HepG2 (cell line): ENCODE data around the gene MDFIC. TPM values are rescaled to one million over a fixed set of nuclear protein-coding genes. Genes with fewer than 3 reads are reported as not detected.

Source experiments
- ATAC-seq: fragments of 200-7000 bp; cut with Tn5 transposase; 3 replicates; pipeline ENCODE4 v1.9.1; 2020; ENCODE audit warnings: mild to moderate bottlenecking, moderate library complexity
- BruUV-seq: library from RNA; stranded (reverse); fragments of 400-500 nt; replicated peaks from 2 replicates; lab custom pipeline; 2021; lab: Mats Ljungman, UMichigan
- CTCF ChIA-PET: fragments of 300-600 bp; formaldehyde crosslinking; extraction: SDS; loops from one replicate; lab custom pipeline; 2021; ENCODE audit warnings: low total read pairs, inconsistent platforms, low intra/inter-chr PET ratio; lab: Yijun Ruan, JAX
- POLR2A ChIA-PET: fragments of 350-600 bp; sonication (Branson Sonifier 250); formaldehyde crosslinking; loops from one replicate; lab custom pipeline; 2020; ENCODE audit warnings: antibody characterized with exemption, inconsistent platforms; lab: Yijun Ruan, JAX
- DNase-seq: peaks from one replicate; pipeline ENCODE4 v3.0.0-alpha.2; 2015; ENCODE audit warnings: low spot score
- FAIRE-seq: peaks from 3 replicates; lab custom pipeline; 2011; peaks lifted over from hg19 to GRCh38; lab: Jason Lieb, UNC
- H2AFZ ChIP-seq: one replicate; pipeline ENCODE4 v1.6.1; 2011; ENCODE audit warnings: low read length, inconsistent platforms
- H3K27ac ChIP-seq: fragments of 300-600 bp; 3 replicates; pipeline ENCODE4 v1.8.0; 2011; ENCODE audit warnings: mixed run types, mild to moderate bottlenecking, mixed read lengths, low read length, inconsistent platforms; ENCODE audit not compliant: insufficient read depth; ENCODE audit errors: extremely low read length
- H3K27me3 ChIP-seq, 2 experiments: fragments of 200-600 bp in 1 of 2; 2 replicates in 1 of 2; 3 replicates in 1 of 2; pipeline versions ENCODE4 v1.6.0 to v1.8.0; 2011; ENCODE audit warnings: low read length in 2 of 2, mild to moderate bottlenecking in 2 of 2, moderate library complexity in 2 of 2, inconsistent platforms in 1 of 2; ENCODE audit not compliant: insufficient read depth in 2 of 2, control insufficient read depth in 1 of 2
- H3K36me3 ChIP-seq, 2 experiments: fragments of 200-600 bp in 1 of 2; replicated peaks in 1 of 2; 2 replicates in 1 of 2; 3 replicates in 1 of 2; pipeline versions ENCODE4 v1.5.1 to v1.8.0; 2011; ENCODE audit warnings: low read length in 2 of 2, inconsistent platforms in 1 of 2; ENCODE audit not compliant: insufficient read depth in 2 of 2, control insufficient read depth in 1 of 2
- H3K4me1 ChIP-seq: 2 replicates; pipeline ENCODE4 v1.5.1; 2012; ENCODE audit warnings: low read length, inconsistent platforms; ENCODE audit not compliant: insufficient read depth
- H3K4me2 ChIP-seq: 2 replicates; pipeline ENCODE4 v1.6.0; 2011; ENCODE audit warnings: low read depth, low read length, inconsistent platforms
- H3K4me3 ChIP-seq, 3 experiments: fragments of 200-600 bp in 1 of 3; sonication (generic), shearing (Covaris generic) in 1 of 3; replicated peaks in 1 of 3; 2 replicates each; pipeline ENCODE4 v1.5.1; 2011 to 2016; ENCODE audit warnings: low read length in 3 of 3, inconsistent platforms in 2 of 3, low read depth in 2 of 3, mild to moderate bottlenecking in 2 of 3, control low read depth in 1 of 3, mixed read lengths in 1 of 3; ENCODE audit not compliant: insufficient read depth in 1 of 3
- H3K79me2 ChIP-seq: one replicate; pipeline ENCODE4 v1.6.1; 2011; ENCODE audit warnings: low read length, inconsistent platforms; ENCODE audit not compliant: insufficient read depth
- H3K9ac ChIP-seq: 2 replicates; pipeline ENCODE4 v1.6.0; 2011; ENCODE audit warnings: mild to moderate bottlenecking, low read depth, low read length, inconsistent platforms; ENCODE audit not compliant: insufficient read depth
- H3K9me3 ChIP-seq: 2 replicates; pipeline ENCODE4 v1.5.1; 2012; ENCODE audit warnings: mild to moderate bottlenecking, low read length
- H4K20me1 ChIP-seq: 2 replicates; pipeline ENCODE4 v1.6.0; 2011; ENCODE audit warnings: inconsistent platforms, mild to moderate bottlenecking, low read length, moderate library complexity; ENCODE audit not compliant: insufficient read depth
- ESRRA ChIP-seq: sonication (generic); formaldehyde crosslinking; IDR thresholded peaks from 2 replicates; pipeline ENCODE4 v1.5.1; 2020; ENCODE audit warnings: mild to moderate bottlenecking, low read depth, missing genetic modification reagents
- KMT2A ChIP-seq: sonication (generic); formaldehyde crosslinking; IDR thresholded peaks from 2 replicates; pipeline ENCODE4 v1.4.0; 2020; ENCODE audit warnings: missing genetic modification reagents
- SNRNP70 ChIP-seq: fragments of 200-400 bp; formaldehyde crosslinking; IDR thresholded peaks from 2 replicates; pipeline ENCODE4 v1.6.1; 2017; ENCODE audit warnings: mild to moderate bottlenecking, low read depth, low read length, moderate library complexity
- ZBTB1 ChIP-seq: sonication (generic); formaldehyde crosslinking; IDR thresholded peaks from 2 replicates; pipeline ENCODE4 v1.4.0; 2020; ENCODE audit warnings: missing genetic modification reagents, borderline replicate concordance
- ZMAT3 ChIP-seq: sonication (generic); formaldehyde crosslinking; conservative IDR thresholded peaks from 2 replicates; pipeline ENCODE4 v1.7.0; 2021; ENCODE audit warnings: missing genetic modification reagents
- ZNF317 ChIP-seq: sonication (generic); formaldehyde crosslinking; IDR thresholded peaks from 2 replicates; pipeline ENCODE4 v1.5.0; 2020; ENCODE audit warnings: mild to moderate bottlenecking, missing genetic modification reagents
- ZNF496 ChIP-seq: sonication (generic); formaldehyde crosslinking; IDR thresholded peaks from 2 replicates; pipeline ENCODE4 v1.8.1; 2023; ENCODE audit warnings: mild to moderate bottlenecking, moderate library complexity, missing genetic modification reagents; ENCODE audit not compliant: insufficient replicate concordance
- ZSCAN30 ChIP-seq: sonication (generic); formaldehyde crosslinking; IDR thresholded peaks from 2 replicates; pipeline ENCODE4 v1.5.0; 2020; ENCODE audit warnings: mild to moderate bottlenecking, missing genetic modification reagents
- WGBS: methylation state at CpG from one replicate; pipeline ENCODE4 v1.1.6; 2017; ENCODE audit warnings: low lambda C conversion rate; 5-methylcytosine and 5-hydroxymethylcytosine counted together
- in situ Hi-C: cut with HindIII; loops from 2 replicates; pipeline ENCODE4 v1.10.0; 2017; ENCODE audit warnings: low pct_unique_long_range_greater_than_20kb; ENCODE audit not compliant: extremely low pct_ligation_motif_present
- intact Hi-C: fragments of 100-400 bp; cut with micrococcal nuclease; formaldehyde crosslinking; loops from one replicate; pipeline ENCODE4 v1.10.0; 2022; ENCODE audit not compliant: unreplicated experiment
- polyA plus RNA-seq, 8 experiments: library from polyadenylated mRNA; depleted of rRNA in 3 of 8; stranded (reverse) in 7 of 8; unstranded in 1 of 8; fragments of >200 nt; fragmentation: Illumina TruSeq in 4 of 8; extraction: Trizol in 4 of 8; gene quantifications; 2 replicates each; pipeline versions ENCODE4 v1.2.1 to v1.2.3, GENCODE V29; 2011 to 2016; ENCODE audit warnings: low read depth in 4 of 8, missing spikeins in 1 of 8, mixed read lengths in 1 of 8; ENCODE audit not compliant: insufficient read depth in 1 of 8
- total RNA-seq, 5 experiments: library from RNA; depleted of rRNA; stranded (reverse); fragments of >200 nt; fragmentation: Illumina TruSeq; extraction: Trizol; gene quantifications; 2 replicates each; pipeline ENCODE4 v1.2.3, GENCODE V29; 2016; ENCODE audit warnings: low read depth in 1 of 5
- TF ChIP-seq, protein P1 (sequence below): sonication (generic); formaldehyde crosslinking; IDR thresholded peaks from 2 replicates; pipeline ENCODE4 v1.9.0; 2021; ENCODE audit warnings: missing genetic modification reagents, mild to moderate bottlenecking, borderline replicate concordance

MDFIC gene
- total and polyA plus RNA-seq, 2 of the 13 experiments (the other 11 are each of a cell fraction or from before 2014, with no cell fraction given): 0.13 TPM; not detected in 1

DNA sequence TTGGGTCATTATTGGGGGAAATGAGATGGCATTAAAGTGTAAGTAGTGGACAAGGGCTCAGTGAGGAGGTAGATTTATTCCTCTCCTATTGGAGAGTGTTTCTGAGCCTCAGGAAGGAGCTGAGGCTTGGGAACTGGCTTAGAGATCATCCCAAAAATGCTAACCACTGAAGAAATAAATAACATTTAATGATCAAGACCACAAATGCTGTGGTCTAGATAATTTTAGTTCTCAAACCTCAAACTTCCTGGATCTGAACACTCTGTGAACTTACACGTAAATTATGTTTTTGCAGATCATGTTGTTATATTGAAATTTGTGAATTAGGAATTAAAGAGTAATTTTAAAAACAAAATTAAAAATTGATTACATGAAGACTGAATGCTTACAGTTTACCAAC, 27.3 kb downstream of the MDFIC start (continued):
- TF ChIP-seq ZNF496 (CRISPR knock-in tag) (no peak), ZSCAN30 (CRISPR knock-in tag) (no peak), SNRNP70 (no peak)

DNA sequence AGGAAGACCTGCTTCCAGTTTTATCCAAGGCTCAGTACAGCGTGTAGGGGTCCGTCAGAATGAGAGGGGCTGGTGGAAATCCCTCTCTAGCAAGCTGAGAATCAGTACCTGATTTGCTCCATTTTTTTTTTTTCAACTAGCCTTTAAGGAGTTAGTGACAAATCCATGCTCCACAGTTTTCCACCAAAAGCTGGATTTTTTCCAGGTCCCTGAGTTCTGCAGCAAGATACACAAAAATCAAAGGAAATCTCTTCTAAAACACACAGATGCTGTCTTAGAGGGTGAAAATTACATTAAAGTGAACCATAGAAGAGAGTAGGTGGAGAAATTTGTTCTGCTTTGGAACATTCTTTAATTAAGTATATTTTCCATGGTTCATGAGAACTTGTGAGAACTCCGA, 30.4 kb downstream of the MDFIC start:
- no peaks in the 10 kb centered on the region for H3K9me3 ChIP-seq
- FAIRE-seq: no peak
- CTCF ChIA-PET: no interaction called here

DNA sequence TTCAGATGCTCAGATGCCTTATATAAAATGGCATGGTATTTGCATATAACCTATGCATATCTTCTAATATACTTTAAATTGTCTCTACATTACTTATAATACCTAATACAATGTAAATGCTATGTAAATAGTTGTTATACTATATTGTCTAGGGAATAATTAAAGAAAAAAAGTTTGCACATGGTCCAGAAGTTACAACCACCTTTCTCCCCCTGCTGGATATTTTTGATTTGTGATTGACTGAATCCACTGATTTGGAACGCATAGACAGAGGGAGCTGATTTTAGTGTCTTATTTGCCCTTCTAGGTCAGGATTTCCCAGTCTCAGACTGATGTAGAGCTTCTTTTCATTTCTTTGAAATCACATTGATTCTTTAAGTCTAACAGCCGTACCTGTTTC, 31.8 kb downstream of the MDFIC start:
- Histone ChIP-seq H3K4me2 (no peak overlapping the region), H3K36me3 (no peaks in the 10 kb centered on the region), H3K9me3 (no peaks in the 10 kb centered on the region), H3K4me1 (no peaks in the 10 kb centered on the region), H3K27ac (no peak overlapping the region), H3K79me2 (no peaks in the 10 kb centered on the region), H4K20me1 (no peaks in the 10 kb centered on the region), H3K9ac (no peak overlapping the region), H2AFZ (no peak overlapping the region), H3K4me3 (no peak overlapping the region), H3K27me3 (no peaks in the 10 kb centered on the region)
- 61% methylated on average over 2 of the region's 2 CpGs for WGBS
- ChIA-PET CTCF (no interaction called here), POLR2A (no interaction called here)
- intact Hi-C loops: no loop called here
- ATAC-seq: no peak
- FAIRE-seq: no peak
- no peak for DNase-seq
- BruUV-seq: no TSS peak
- in situ Hi-C loops: no loop called here
- TF ChIP-seq ZMAT3 (CRISPR knock-in tag): no peak
- no peak for TF ChIP-seq KMT2A (CRISPR knock-in tag)
- TF ChIP-seq, protein P1, sequence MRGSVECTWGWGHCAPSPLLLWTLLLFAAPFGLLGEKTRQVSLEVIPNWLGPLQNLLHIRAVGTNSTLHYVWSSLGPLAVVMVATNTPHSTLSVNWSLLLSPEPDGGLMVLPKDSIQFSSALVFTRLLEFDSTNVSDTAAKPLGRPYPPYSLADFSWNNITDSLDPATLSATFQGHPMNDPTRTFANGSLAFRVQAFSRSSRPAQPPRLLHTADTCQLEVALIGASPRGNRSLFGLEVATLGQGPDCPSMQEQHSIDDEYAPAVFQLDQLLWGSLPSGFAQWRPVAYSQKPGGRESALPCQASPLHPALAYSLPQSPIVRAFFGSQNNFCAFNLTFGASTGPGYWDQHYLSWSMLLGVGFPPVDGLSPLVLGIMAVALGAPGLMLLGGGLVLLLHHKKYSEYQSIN: no peak
- TF ChIP-seq ESRRA (CRISPR knock-in tag): no peak

More for the DNA sequence above, 30.4 kb downstream of the MDFIC start:
- H3K4me1 ChIP-seq: no peaks in the 10 kb centered on the region
- H3K27ac ChIP-seq: no peak overlapping the region
- ATAC-seq (no peak), DNase-seq (no peak)
- no peak for TF ChIP-seq ZNF317 (CRISPR knock-in tag)
- no peak for TF ChIP-seq ZBTB1 (CRISPR knock-in tag)
- H2AFZ ChIP-seq: no peak overlapping the region
- BruUV-seq: no TSS peak
- 14% methylated on average over 3 of the region's 3 CpGs for WGBS
- H3K9ac ChIP-seq: no peak overlapping the region
- POLR2A ChIA-PET: no interaction called here
- intact Hi-C loops (no loop called here), in situ Hi-C loops (no loop called here)
- H3K4me3 ChIP-seq: no peak overlapping the region
- H3K4me2 ChIP-seq: no peak overlapping the region
- no peaks in the 10 kb centered on the region for H4K20me1 ChIP-seq
- H3K27me3 ChIP-seq: no peaks in the 10 kb centered on the region
- H3K36me3 ChIP-seq: no peaks in the 10 kb centered on the region
- H3K79me2 ChIP-seq: no peaks in the 10 kb centered on the region
